ENCODE measurements around the gene RFX6. TPM values are rescaled to one million over a fixed set of nuclear protein-coding genes. Genes with fewer than 3 reads are reported as not detected.

The RFX6 gene
- total RNA-seq, 4 donors from 2014 or later, result not detected

- intact Hi-C loops (cut with DNase I; ENCODE audit: low total_unique reads) (loop anchor here (2.0 kb wide), 1 partner anchor 188 kb away; no protein-coding TSS in a partner anchor), in situ Hi-C loops (cut with MboI; ENCODE audit: low sequenced_read_pairs in 4 of 4) (loop anchor here in 2 of 4 donors (5.0 to 25.0 kb wide), 3 partner anchors 220 to 370 kb away; no protein-coding TSS in a partner anchor)
- Histone ChIP-seq H3K36me3 (no peaks in the 10 kb centered on the region), H3K4me3 (no peak overlapping the region), H3K9me3 (no peaks in the 10 kb centered on the region), H3K27me3 (no peaks in the 10 kb centered on the region), H3K4me1 (no peaks in the 10 kb centered on the region), H3K27ac (no peak overlapping the region)
- ATAC-seq (no peak), DNase-seq (no peak)
- TF ChIP-seq POLR2A (IDR thresholded peaks at IDR 0.05), result no peak
- TF ChIP-seq CTCF (IDR thresholded peaks at IDR 0.05 in 4 of 5, conservative IDR thresholded peaks at IDR 0.05 in 1 of 5), result no peak
Observed at GRCh38 chr6:116966675-116967576, 89.9 kb downstream of the RFX6 start.

- peaks cover 9 to 13% of the 10 kb centered on the region in 2 donors for H3K4me1 ChIP-seq
- no peaks in the 10 kb centered on the region for H3K9me3 ChIP-seq
- peak in 1 of 2 donors; percentile 5 for DNase-seq
Observed at GRCh38 chr6:116969211-116969863, 92.3 kb downstream of the RFX6 start.

GRCh38 chr6:116971959-116972358 lies 94.9 kb downstream of the RFX6 start:
- in situ Hi-C loops (cut with MboI; ENCODE audit: low sequenced_read_pairs in 4 of 4), result loop anchor here in 3 of 4 donors (5.0 to 25.0 kb wide), 5 partner anchors 163 to 365 kb away; partner anchors contain the start of gene VGLL2 (in 1 of the 3)
- Histone ChIP-seq H3K9me3 (no peaks in the 10 kb centered on the region), H3K4me3 (no peak overlapping the region), H3K4me1 (peaks cover 27 to 30% of the 10 kb centered on the region in 2 donors), H3K27me3 (no peaks in the 10 kb centered on the region), H3K36me3 (no peaks in the 10 kb centered on the region), H3K27ac (peak overlapping the region in 2 of 4 donors; percentile 87 to 91)
- intact Hi-C loops (cut with DNase I; ENCODE audit: low total_unique reads), result loop anchor here (1.0 to 10.0 kb wide), 3 partner anchors 216 to 423 kb away; no protein-coding TSS in a partner anchor
- DNase-seq (peak in 1 of 2 donors; percentile 12), ATAC-seq (no peak)
- TF ChIP-seq POLR2A (IDR thresholded peaks at IDR 0.05), result no peak
- peak; percentile 32 to 67 (median 60) for TF ChIP-seq CTCF (IDR thresholded peaks at IDR 0.05 in 4 of 5, conservative IDR thresholded peaks at IDR 0.05 in 1 of 5)

More at GRCh38 chr6:116969211-116969863, 92.3 kb downstream of the RFX6 start:
- Histone ChIP-seq H3K4me3 (no peak overlapping the region), H3K27ac (no peak overlapping the region), H3K36me3 (no peaks in the 10 kb centered on the region), H3K27me3 (no peaks in the 10 kb centered on the region)
- ATAC-seq, result peak in 1 of 2 donors; percentile 53
- TF ChIP-seq CTCF (IDR thresholded peaks at IDR 0.05 in 4 of 5, conservative IDR thresholded peaks at IDR 0.05 in 1 of 5) (peak; percentile 35 to 72 (median 44)), POLR2A (IDR thresholded peaks at IDR 0.05) (no peak)
- in situ Hi-C loops (cut with MboI; ENCODE audit: low sequenced_read_pairs in 4 of 4), result loop anchor here in 2 of 4 donors (5.0 to 25.0 kb wide), 3 partner anchors 218 to 368 kb away; no protein-coding TSS in a partner anchor
- intact Hi-C loops (cut with DNase I; ENCODE audit: low total_unique reads), result no loop called here

DNA sequence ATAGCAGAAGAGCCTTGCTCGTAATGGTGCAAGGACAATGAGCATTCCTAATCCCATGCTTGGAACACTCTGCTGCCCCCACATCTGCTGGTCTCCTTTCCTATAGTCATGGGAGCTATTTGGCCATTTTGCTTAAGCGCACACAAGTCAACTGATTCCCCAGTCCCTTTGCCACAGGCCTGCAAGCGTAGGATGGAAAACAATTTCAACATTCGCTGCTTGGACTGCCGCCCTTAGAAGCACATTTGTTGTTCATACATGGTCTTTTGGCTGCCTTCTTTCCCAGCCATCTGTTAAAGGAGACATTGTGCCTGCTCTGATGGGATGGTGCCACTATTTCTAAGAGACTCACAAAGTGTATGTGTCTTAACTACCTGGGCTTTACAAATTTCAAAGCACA lies 96.9 kb downstream of the RFX6 start:
- in situ Hi-C loops (cut with MboI; ENCODE audit: low sequenced_read_pairs in 4 of 4) (loop anchor here in 3 of 4 donors (5.0 to 25.0 kb wide), 5 partner anchors 161 to 363 kb away; partner anchors contain the start of gene VGLL2 (in 1 of the 3)), intact Hi-C loops (cut with DNase I; ENCODE audit: low total_unique reads) (loop anchor here (1.0 to 10.0 kb wide), 4 partner anchors 291 to 703 kb away; partner anchors contain the start of gene VGLL2)
- TF ChIP-seq CTCF (IDR thresholded peaks at IDR 0.05 in 4 of 5, conservative IDR thresholded peaks at IDR 0.05 in 1 of 5), result no peak
- no peaks in the 10 kb centered on the region for H3K36me3 ChIP-seq
- peaks cover 27 to 30% of the 10 kb centered on the region in 2 donors for H3K4me1 ChIP-seq
- no peak overlapping the region for H3K4me3 ChIP-seq
- H3K27ac ChIP-seq, result peak overlapping the region; percentile 78 to 91 (median 88)
- DNase-seq (peak; percentile 79 to 80), ATAC-seq (peak; percentile 59 to 68)
- H3K27me3 ChIP-seq, result no peaks in the 10 kb centered on the region
- H3K9me3 ChIP-seq, result no peaks in the 10 kb centered on the region

Data from gastrocnemius medialis (tissue), 4 donors.